COR-L47 (cell line): ENCODE data around the gene INMT.
"Not testable (repeated sequence)": the region's sequence is repeated elsewhere in the genome, so short reads cannot be mapped to it uniquely, and the experiment has no call there.

Experiments
- DNase-seq: peaks from one replicate; lab custom pipeline; 2025; lab: John Stamatoyannopoulos, UW

INMT gene

GRCh38 chr7:30751696-30752273 is at the start of gene INMT:
TSS of gene INMT (plus strand) at chr7:30752135. CDS start at chr7:30752151, 16 bp downstream.
- no peak for DNase-seq

GRCh38 chr7:30702200-30702599 is 49.7 kb upstream of the INMT start:
- no peak for DNase-seq

- DNase-seq: no peak
These were observed 48.2 kb upstream of the INMT start for GRCh38 chr7:30703756-30704155.

GRCh38 chr7:30705008-30705407 is 46.9 kb upstream of the INMT start:
- DNase-seq: no peak

- DNase-seq: no peak
These were observed 46.3 kb upstream of the INMT start for GRCh38 chr7:30705596-30705995.

GRCh38 chr7:30706316-30706715 is 45.6 kb upstream of the INMT start:
- DNase-seq: no peak

- DNase-seq: no peak
These were observed 45.0 kb upstream of the INMT start for GRCh38 chr7:30706908-30707307.

GRCh38 chr7:30707391-30708357 is 44.3 kb upstream of the INMT start:
- DNase-seq: no peak

GRCh38 chr7:30708412-30708811 is 43.5 kb upstream of the INMT start:
- DNase-seq: no peak

GRCh38 chr7:30708983-30709382 is 43.0 kb upstream of the INMT start:
- DNase-seq: no peak

GRCh38 chr7:30709549-30709948 is 42.4 kb upstream of the INMT start:
- no peak for DNase-seq

GRCh38 chr7:30710669-30711068 is 41.3 kb upstream of the INMT start:
- no peak for DNase-seq

GRCh38 chr7:30713392-30713791 is 38.5 kb upstream of the INMT start:
- no peak for DNase-seq

- DNase-seq: no peak
These were observed 37.8 kb upstream of the INMT start for GRCh38 chr7:30714129-30714528.

- DNase-seq: no peak
These were observed 34.8 kb upstream of the INMT start for GRCh38 chr7:30717181-30717580.

- not testable (repeated sequence) for DNase-seq
These were observed 32.5 kb upstream of the INMT start for GRCh38 chr7:30719434-30719833.

GRCh38 chr7:30721211-30721610 is 30.7 kb upstream of the INMT start:
- DNase-seq: no peak

- DNase-seq: no peak
These were observed 29.7 kb upstream of the INMT start for GRCh38 chr7:30722187-30722586.

GRCh38 chr7:30722671-30723070 is 29.3 kb upstream of the INMT start:
- DNase-seq: no peak

GRCh38 chr7:30723776-30724175 is 28.2 kb upstream of the INMT start:
- no peak for DNase-seq

GRCh38 chr7:30726296-30727006 is 25.5 kb upstream of the INMT start:
- no peak for DNase-seq

- DNase-seq: no peak
These were observed 24.6 kb upstream of the INMT start for GRCh38 chr7:30727061-30727945.
